EH (cell line): ENCODE results near the gene CAMK2G.

Source experiments
- DNase-seq: peaks from one replicate; pipeline ENCODE4 v3.0.0-alpha.2; 2015; ENCODE audit warnings: low read depth

CAMK2G gene

GRCh38 chr10:73771722-73772280 lies 102.6 kb downstream of the CAMK2G start:
- DNase-seq = no peak

GRCh38 chr10:73769396-73769795 lies 105.0 kb downstream of the CAMK2G start:
- no peak for DNase-seq

GRCh38 chr10:73768881-73769280 lies 105.5 kb downstream of the CAMK2G start:
- no peak for DNase-seq

GRCh38 chr10:73765066-73765465 lies 109.3 kb downstream of the CAMK2G start:
- DNase-seq = no peak

- DNase-seq = no peak
Observed at GRCh38 chr10:73763343-73763742, 111.0 kb downstream of the CAMK2G start.

GRCh38 chr10:73762915-73763314 lies 111.4 kb downstream of the CAMK2G start:
- DNase-seq = peak; percentile 41
